PC-9 (cell line): Measurements from ENCODE around the gene SLC35B2. TPM values are rescaled to one million over a fixed set of nuclear protein-coding genes. Genes with fewer than 3 reads are reported as not detected.

ENCODE experiments used
- BruUV-seq: library from RNA; stranded (reverse); fragments of 400-500 nt; replicated peaks from 2 replicates; lab custom pipeline; 2021; lab: Mats Ljungman, UMichigan
- CTCF ChIA-PET: fragments of 300-600 bp; sonication (Branson Sonifier 250); formaldehyde crosslinking; loops from one replicate; lab custom pipeline; 2022; ENCODE audit warnings: antibody characterized with exemption; lab: Charles Lee
- POLR2A ChIA-PET: fragments of 300-600 bp; sonication (Branson Sonifier 250); formaldehyde crosslinking; loops from one replicate; lab custom pipeline; 2022; ENCODE audit warnings: antibody characterized with exemption; ENCODE audit not compliant: unreplicated experiment; lab: Charles Lee
- DNase-seq, 2 experiments: peaks; one replicate each; pipeline versions ENCODE4 v3.0.0 to v3.0.0-alpha.2; 2015 to 2022; ENCODE audit warnings: mixed read lengths in 1 of 2
- H2AFZ ChIP-seq: fragments of 200-600 bp; sonication (generic); 2 replicates; pipeline ENCODE4 v1.8.1; 2017; ENCODE audit warnings: antibody characterized with exemption
- H3F3A ChIP-seq: fragments of 200-600 bp; sonication (generic); 2 replicates; pipeline ENCODE4 v1.8.1; 2017; ENCODE audit warnings: antibody characterized with exemption, mild to moderate bottlenecking, low read depth; ENCODE audit not compliant: insufficient read depth
- H3K27ac ChIP-seq: fragments of 200-600 bp; sonication (generic); 2 replicates; pipeline ENCODE4 v1.6.1; 2016; ENCODE audit warnings: mixed run types
- H3K27me3 ChIP-seq: fragments of 200-600 bp; sonication (generic); 2 replicates; pipeline ENCODE4 v1.6.1; 2016; ENCODE audit warnings: low read depth, mixed run types; ENCODE audit not compliant: insufficient read depth
- H3K36me3 ChIP-seq: fragments of 200-600 bp; sonication (generic); 2 replicates; pipeline ENCODE4 v1.6.1; 2016; ENCODE audit warnings: low read depth, mixed run types
- H3K4me1 ChIP-seq: fragments of 200-600 bp; sonication (generic); replicated peaks from 2 replicates; pipeline ENCODE4 v1.6.1; 2016; ENCODE audit warnings: mixed run types; ENCODE audit not compliant: insufficient read depth
- H3K4me2 ChIP-seq: fragments of 200-600 bp; sonication (generic); 2 replicates; pipeline ENCODE4 v1.6.1; 2017; ENCODE audit warnings: mixed run types
- H3K4me3 ChIP-seq: fragments of 200-600 bp; sonication (generic); 2 replicates; pipeline ENCODE4 v1.6.1; 2016; ENCODE audit warnings: mixed run types
- H3K79me2 ChIP-seq: fragments of 200-600 bp; sonication (generic); 2 replicates; pipeline ENCODE4 v1.6.1; 2017; ENCODE audit warnings: low read depth, mixed run types
- H3K9me2 ChIP-seq: fragments of 200-600 bp; sonication (generic); 2 replicates; pipeline ENCODE4 v1.8.1; 2017; ENCODE audit warnings: mild to moderate bottlenecking; ENCODE audit not compliant: insufficient read depth
- H3K9me3 ChIP-seq: fragments of 200-600 bp; sonication (generic); 2 replicates; pipeline ENCODE4 v1.8.1; 2016; ENCODE audit warnings: low read depth; ENCODE audit not compliant: insufficient read depth
- H4K20me1 ChIP-seq: fragments of 200-600 bp; sonication (generic); 2 replicates; pipeline ENCODE4 v1.8.1; 2017; ENCODE audit not compliant: insufficient read depth
- CTCF ChIP-seq: fragments of 200-600 bp; sonication (generic); conservative IDR thresholded peaks from 2 replicates; pipeline ENCODE4 v1.6.1; 2017; ENCODE audit warnings: mixed run types, antibody characterized with exemption, mild to moderate bottlenecking, moderate library complexity
- EZH2 ChIP-seq: fragments of 200-600 bp; sonication (generic); IDR thresholded peaks from 2 replicates; pipeline ENCODE4 v1.8.0; 2017; ENCODE audit warnings: antibody characterized with exemption, low read depth
- intact Hi-C: fragments of 100-400 bp; cut with micrococcal nuclease; formaldehyde crosslinking; loops from one replicate; pipeline ENCODE4 v1.10.0; 2022; ENCODE audit not compliant: unreplicated experiment
- total RNA-seq: library from RNA; stranded (reverse); gene quantifications from 2 replicates; pipeline ENCODE4 v1.2.3, GENCODE V29; 2021

The SLC35B2 gene
- total RNA-seq, 1 experiment from 2014 or later = 59.7 TPM

GRCh38 chr6:44235269-44235668, 22.1 kb downstream of the SLC35B2 start:
- CTCF ChIA-PET = interaction anchor here (0.5 to 1.3 kb wide), 4 partner anchors 11 to 36 kb away, joined by 3 to 6 read pairs (median 3); partner anchors contain the start of genes HSP90AB1 and SLC29A1
- no peaks in the 10 kb centered on the region for H3K79me2 ChIP-seq
- no peak for TF ChIP-seq CTCF
- TF ChIP-seq EZH2 = no peak
- H3K27ac ChIP-seq = no peak overlapping the region
- no peaks in the 10 kb centered on the region for H4K20me1 ChIP-seq
- H3F3A ChIP-seq = peaks cover 27% of the 10 kb centered on the region
- peaks cover 17% of the 10 kb centered on the region for H3K4me1 ChIP-seq
- intact Hi-C loops = no loop called here
- no peak overlapping the region for H3K4me2 ChIP-seq
- no peak overlapping the region for H3K4me3 ChIP-seq
- no peaks in the 10 kb centered on the region for H3K9me3 ChIP-seq
- no peaks in the 10 kb centered on the region for H3K36me3 ChIP-seq
- POLR2A ChIA-PET = no interaction called here
- DNase-seq = no peak
- H3K9me2 ChIP-seq = no peaks in the 10 kb centered on the region
- H2AFZ ChIP-seq = no peak overlapping the region
- no peaks in the 10 kb centered on the region for H3K27me3 ChIP-seq
- BruUV-seq = no TSS peak

- DNase-seq = peak; percentile 34 to 57
- TF ChIP-seq EZH2 (no peak), CTCF (peak; percentile 81)
- H4K20me1 ChIP-seq = no peaks in the 10 kb centered on the region
- intact Hi-C loops = loop anchor here (1.0 kb wide), 3 partner anchors 10 to 138 kb away; no protein-coding TSS in a partner anchor
- H3K4me3 ChIP-seq = no peak overlapping the region
- POLR2A ChIA-PET = no interaction called here
- H2AFZ ChIP-seq = no peak overlapping the region
- H3K36me3 ChIP-seq = no peaks in the 10 kb centered on the region
- no peaks in the 10 kb centered on the region for H3K9me2 ChIP-seq
- no peak overlapping the region for H3K27ac ChIP-seq
- H3F3A ChIP-seq = peaks cover 27% of the 10 kb centered on the region
- H3K9me3 ChIP-seq = no peaks in the 10 kb centered on the region
- H3K4me1 ChIP-seq = peaks cover 17% of the 10 kb centered on the region
- BruUV-seq = no TSS peak
- H3K27me3 ChIP-seq = no peaks in the 10 kb centered on the region
- CTCF ChIA-PET = interaction anchor here (0.5 to 1.3 kb wide), 5 partner anchors 10 to 141 kb away, joined by 3 to 8 read pairs (median 3); partner anchors contain the start of gene SLC29A1
- no peak overlapping the region for H3K4me2 ChIP-seq
- H3K79me2 ChIP-seq = no peaks in the 10 kb centered on the region
Measured at GRCh38 chr6:44234101-44235025, 23.0 kb downstream of the SLC35B2 start.

GRCh38 chr6:44233567-44234100, 23.7 kb downstream of the SLC35B2 start:
- peaks cover 17% of the 10 kb centered on the region for H3K4me1 ChIP-seq
- H2AFZ ChIP-seq = no peak overlapping the region

More at GRCh38 chr6:44233567-44234100, 23.7 kb downstream of the SLC35B2 start:
- no peaks in the 10 kb centered on the region for H3K27me3 ChIP-seq
- H3K9me2 ChIP-seq = no peaks in the 10 kb centered on the region
- no peak for DNase-seq
- H3K36me3 ChIP-seq = no peaks in the 10 kb centered on the region
- intact Hi-C loops = loop anchor here (1.0 kb wide), 3 partner anchors 9 to 137 kb away; no protein-coding TSS in a partner anchor
- no peak overlapping the region for H3K27ac ChIP-seq
- H3K79me2 ChIP-seq = no peaks in the 10 kb centered on the region
- no peak overlapping the region for H3K4me2 ChIP-seq
- BruUV-seq = no TSS peak
- peaks cover 25% of the 10 kb centered on the region for H3F3A ChIP-seq
- H3K4me3 ChIP-seq = no peak overlapping the region
- POLR2A ChIA-PET = no interaction called here
- no peaks in the 10 kb centered on the region for H4K20me1 ChIP-seq
- H3K9me3 ChIP-seq = no peaks in the 10 kb centered on the region
- CTCF ChIA-PET = interaction anchor here (1.0 kb wide), 1 partner anchor 26 kb away, joined by 3 read pairs; no protein-coding TSS in a partner anchor
- no peak for TF ChIP-seq EZH2
- no peak for TF ChIP-seq CTCF
